Activated CD8-positive, alpha-beta T cell treated with anti-CD3 and anti-CD28 coated beads, Interleukin-2, amount 10 ng/mL, durations not matched to agents 7 days and 5 days (primary cell): ENCODE results near the gene MAPK8IP2. TPM values are rescaled to one million over a fixed set of nuclear protein-coding genes. Genes with fewer than 3 reads are reported as not detected.

Experiments used
- ATAC-seq: fragments of 150-1000 bp; cut with Tn5 transposase; one replicate; pipeline ENCODE4 v1.10.0; 2021; ENCODE audit warnings: moderate library complexity
- CTCF ChIA-PET: fragments of 350-600 bp; sonication (Branson Sonifier 250); formaldehyde crosslinking; loops from one replicate; lab custom pipeline; 2021; ENCODE audit warnings: antibody characterized with exemption; lab: Charles Lee
- POLR2A ChIA-PET: fragments of 350-600 bp; sonication (Branson Sonifier 250); formaldehyde crosslinking; loops from one replicate; lab custom pipeline; 2021; ENCODE audit warnings: antibody characterized with exemption; lab: Charles Lee
- DNase-seq: peaks from one replicate; pipeline ENCODE4 v3.0.0-alpha.2; 2020
- H3K27ac Mint-ChIP-seq: one replicate; pipeline ENCODE4 v1.8.0; 2021; ENCODE audit warnings: mild to moderate bottlenecking, mixed read lengths
- H3K27me3 Mint-ChIP-seq: one replicate; pipeline ENCODE4 v1.8.0; 2021; ENCODE audit warnings: low read depth, mixed read lengths
- H3K36me3 Mint-ChIP-seq: one replicate; pipeline ENCODE4 v1.8.0; 2021; ENCODE audit warnings: low read depth, mixed read lengths
- H3K4me1 Mint-ChIP-seq: one replicate; pipeline ENCODE4 v1.8.0; 2021; ENCODE audit warnings: low read depth, mixed read lengths
- H3K4me3 Mint-ChIP-seq: one replicate; pipeline ENCODE4 v1.8.0; 2021; ENCODE audit warnings: mild to moderate bottlenecking, mixed read lengths
- H3K9me3 Mint-ChIP-seq: one replicate; pipeline ENCODE4 v1.8.0; 2022; ENCODE audit warnings: mixed read lengths; ENCODE audit not compliant: insufficient read depth
- total RNA-seq, 2 experiments: library from RNA; stranded (reverse); gene quantifications; one replicate each; pipeline ENCODE4 v1.2.3, GENCODE V29; 2021

The MAPK8IP2 gene
- under 1 TPM; 0.29 to 0.31 TPM for total RNA-seq

DNA sequence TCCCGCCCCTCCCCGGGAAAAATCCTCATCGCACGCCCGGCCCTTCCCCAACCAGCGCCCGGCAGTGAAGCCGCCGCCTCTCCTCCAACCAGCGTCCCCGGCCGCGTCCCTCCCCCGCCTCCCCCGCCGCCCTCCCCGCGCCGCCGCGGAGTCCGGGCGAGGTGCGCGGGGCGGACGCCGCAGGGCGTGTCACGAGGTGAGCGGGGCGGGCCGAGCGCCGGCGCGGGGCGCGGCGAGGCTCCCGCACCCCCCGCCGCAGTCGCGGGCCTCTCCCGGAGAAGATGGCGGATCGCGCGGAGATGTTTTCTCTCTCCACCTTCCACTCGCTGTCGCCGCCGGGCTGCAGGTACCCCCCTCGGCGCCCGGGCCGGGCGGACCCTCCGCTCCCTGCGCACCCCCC is at the start of gene MAPK8IP2:
MAPK8IP2 (plus strand) TSS at position 256 of the 400 bp plus-strand sequence; CDS start at position 282, 26 bp downstream.
- no peaks in the 10 kb centered on the region for H3K9me3 Mint-ChIP-seq
- CTCF ChIA-PET = interaction anchor here (1.0 kb wide), 1 partner anchor 75 kb away, joined by 3 read pairs; the partner anchor contains the start of gene SCO2
- H3K36me3 Mint-ChIP-seq = peaks cover 1% of the 10 kb centered on the region
- no peak within 1 kb of the TSS for H3K27ac Mint-ChIP-seq
- DNase-seq (no peak), ATAC-seq (peak; percentile 50)
- H3K4me3 Mint-ChIP-seq = peak within 1 kb of the TSS; percentile 59
- POLR2A ChIA-PET = interaction anchor here (1.3 kb wide), 1 partner anchor 37 kb away, joined by 4 read pairs; the partner anchor contains the start of gene SYCE3
- H3K4me1 Mint-ChIP-seq = peaks cover 12% of the 10 kb centered on the region
- peaks cover 38% of the 10 kb centered on the region for H3K27me3 Mint-ChIP-seq

- ChIA-PET CTCF (interaction anchor here (1.4 to 5.1 kb wide), 4 partner anchors 12 to 69 kb away, joined by 4 to 38 read pairs (median 12); partner anchors contain the start of genes SCO2 and SYCE3), POLR2A (interaction anchor here (0.9 to 8.4 kb wide), 6 partner anchors 12 to 70 kb away, joined by 3 to 142 read pairs (median 54); partner anchors contain the start of genes CHKB, SCO2 and TYMP)
- Mint-ChIP-seq H3K27me3 (peaks cover 7% of the 10 kb centered on the region), H3K4me3 (no peak overlapping the region), H3K27ac (no peak overlapping the region), H3K4me1 (peaks cover 18% of the 10 kb centered on the region), H3K36me3 (peaks cover 6% of the 10 kb centered on the region), H3K9me3 (no peaks in the 10 kb centered on the region)
- no peak for ATAC-seq
- no peak for DNase-seq
Measured at GRCh38 chr22:50551160-50551752, 49.3 kb upstream of the MAPK8IP2 start.

DNA sequence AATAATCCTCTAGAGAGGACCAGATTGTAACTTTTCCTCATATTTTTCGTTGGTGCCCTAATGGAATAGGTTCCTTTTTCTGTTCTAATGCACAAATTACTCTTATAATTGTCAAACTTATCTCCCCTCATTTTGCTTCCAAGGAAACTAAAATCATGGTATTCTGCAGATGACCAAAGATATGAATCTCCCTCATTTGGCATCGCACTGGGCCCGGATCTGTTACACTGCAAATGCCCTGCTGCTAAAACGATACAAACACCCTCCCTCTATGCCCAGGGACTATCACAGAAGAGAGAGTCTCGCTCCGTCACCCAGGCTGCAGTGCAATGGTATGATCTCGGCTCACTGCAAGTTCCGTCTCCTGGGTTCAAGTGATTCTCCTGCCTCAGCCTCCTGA is 47.3 kb upstream of the MAPK8IP2 start:
- H3K27ac Mint-ChIP-seq = no peak overlapping the region
- H3K4me3 Mint-ChIP-seq = no peak overlapping the region
- no peaks in the 10 kb centered on the region for H3K9me3 Mint-ChIP-seq
- H3K27me3 Mint-ChIP-seq = peaks cover 9% of the 10 kb centered on the region
- POLR2A ChIA-PET = interaction anchor here (6.5 kb wide), 1 partner anchor 14 kb away, joined by 120 read pairs; no protein-coding TSS in a partner anchor
- DNase-seq (no peak), ATAC-seq (no peak)
- peaks cover 11% of the 10 kb centered on the region for H3K4me1 Mint-ChIP-seq
- CTCF ChIA-PET = interaction anchor here (1.1 to 2.6 kb wide), 3 partner anchors 10 to 67 kb away, joined by 3 to 15 read pairs (median 3); partner anchors contain the start of genes SCO2 and SYCE3
- H3K36me3 Mint-ChIP-seq = peaks cover 6% of the 10 kb centered on the region

GRCh38 chr22:50556703-50557102 is 43.9 kb upstream of the MAPK8IP2 start:
- Mint-ChIP-seq H3K27me3 (peaks cover 19% of the 10 kb centered on the region), H3K36me3 (no peaks in the 10 kb centered on the region), H3K9me3 (no peaks in the 10 kb centered on the region), H3K4me1 (peaks cover 6% of the 10 kb centered on the region), H3K27ac (no peak overlapping the region), H3K4me3 (no peak overlapping the region)
- DNase-seq (no peak), ATAC-seq (no peak)
- POLR2A ChIA-PET = interaction anchor here (1.2 to 1.5 kb wide), 3 partner anchors 11 to 31 kb away, joined by 3 to 7 read pairs (median 3); partner anchors contain the start of genes KLHDC7B and SCO2
- CTCF ChIA-PET = interaction anchor here (1.1 to 1.8 kb wide), 3 partner anchors 11 to 35 kb away, joined by 3 to 6 read pairs (median 4); partner anchors contain the start of gene KLHDC7B

DNA sequence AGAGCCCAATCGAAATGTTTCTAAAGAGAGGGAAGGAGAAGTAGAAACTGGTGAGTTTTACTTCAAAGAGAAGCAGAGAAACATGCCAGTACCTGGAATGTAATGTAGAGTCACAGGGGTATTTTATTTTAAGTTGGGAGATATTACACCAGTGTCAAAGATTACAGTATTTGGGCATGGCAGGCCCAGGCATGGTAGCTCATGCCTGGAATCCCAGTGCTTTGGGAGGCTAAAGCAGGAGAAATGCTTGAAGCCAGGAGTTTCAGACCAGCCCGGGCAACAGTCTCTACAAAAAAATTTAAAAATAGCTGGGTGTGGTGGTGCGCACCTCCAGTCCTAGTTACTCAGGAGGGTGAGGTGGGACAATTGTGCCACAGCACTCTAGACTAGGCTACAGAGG is 40.6 kb upstream of the MAPK8IP2 start:
- no peaks in the 10 kb centered on the region for H3K9me3 Mint-ChIP-seq
- no peak overlapping the region for H3K4me3 Mint-ChIP-seq
- H3K27me3 Mint-ChIP-seq = peaks cover 25% of the 10 kb centered on the region
- ATAC-seq (no peak), DNase-seq (no peak)
- H3K36me3 Mint-ChIP-seq = no peaks in the 10 kb centered on the region
- ChIA-PET POLR2A (interaction anchor here (1.1 to 2.2 kb wide), 4 partner anchors 11 to 34 kb away, joined by 3 to 11 read pairs (median 6); partner anchors contain the start of gene SCO2), CTCF (interaction anchor here (1.0 to 2.8 kb wide), 2 partner anchors 13 to 34 kb away, joined by 5 to 11 read pairs; partner anchors contain the start of gene SCO2)
- H3K4me1 Mint-ChIP-seq = peaks cover 19% of the 10 kb centered on the region
- no peak overlapping the region for H3K27ac Mint-ChIP-seq

DNA sequence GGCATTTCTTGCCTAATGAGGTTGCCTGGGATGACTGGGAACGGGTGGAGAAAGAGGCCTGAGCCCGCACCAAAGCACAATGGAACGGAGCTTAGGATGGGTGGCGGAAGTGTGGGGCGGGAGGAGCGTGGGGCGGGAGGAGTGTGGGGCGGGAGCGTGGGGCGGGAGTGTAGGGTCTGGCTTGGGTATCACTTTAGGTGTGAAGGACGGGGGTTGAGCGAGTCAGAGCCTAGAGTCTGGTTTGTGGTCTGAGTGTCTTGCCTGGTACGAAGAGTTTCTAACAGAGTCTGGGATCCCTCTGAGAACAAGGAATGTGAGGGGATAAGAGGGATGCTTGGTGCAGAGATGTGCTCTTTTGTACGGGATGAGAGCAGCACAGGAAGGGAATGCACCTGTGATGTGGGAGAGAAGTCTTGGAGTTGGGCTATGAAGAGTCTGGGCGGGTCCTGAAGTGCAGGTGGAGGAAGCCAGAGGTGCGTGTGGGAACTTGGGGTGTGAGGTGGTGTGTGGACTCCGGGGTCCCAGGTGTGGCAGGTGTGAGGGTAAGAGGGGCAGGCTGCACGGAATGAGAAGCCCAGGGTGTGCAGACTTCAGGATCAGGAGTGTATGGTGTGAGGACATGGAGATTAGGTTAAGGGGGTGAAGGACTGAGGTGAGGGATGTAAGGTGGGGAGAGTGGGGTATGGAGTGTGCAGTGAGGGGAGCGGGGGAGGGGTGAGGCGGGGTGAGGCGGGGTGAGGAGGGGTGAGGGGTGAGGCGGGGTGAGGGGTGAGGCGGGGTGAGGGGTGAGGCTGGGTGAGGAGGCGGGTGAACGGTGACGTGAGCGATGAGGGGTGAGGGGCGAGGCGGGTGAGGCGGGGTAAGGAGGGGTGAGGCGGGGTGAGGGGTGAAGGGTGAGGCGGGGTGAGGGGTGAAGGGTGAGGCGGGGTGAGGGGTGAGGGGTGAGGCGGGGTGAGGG is 38.9 kb upstream of the MAPK8IP2 start:
- ATAC-seq (no peak), DNase-seq (no peak)
- no peaks in the 10 kb centered on the region for H3K9me3 Mint-ChIP-seq
- H3K27ac Mint-ChIP-seq = peak overlapping the region; percentile 84
- H3K4me3 Mint-ChIP-seq = peak overlapping the region; percentile 53
- POLR2A ChIA-PET = interaction anchor here (1.2 to 2.2 kb wide), 3 partner anchors 13 to 36 kb away, joined by 3 to 11 read pairs (median 10); partner anchors contain the start of gene SCO2
- no peaks in the 10 kb centered on the region for H3K36me3 Mint-ChIP-seq
- H3K27me3 Mint-ChIP-seq = peaks cover 16% of the 10 kb centered on the region
- H3K4me1 Mint-ChIP-seq = peaks cover 19% of the 10 kb centered on the region
- CTCF ChIA-PET = interaction anchor here (2.8 kb wide), 1 partner anchor 35 kb away, joined by 11 read pairs; the partner anchor contains the start of gene SCO2

GRCh38 chr22:50562523-50563412 is 37.8 kb upstream of the MAPK8IP2 start, which contains the start of gene SYCE3:
SYCE3 (minus strand) TSS chr22:50562919; CDS start chr22:50556405, 6,514 bp downstream.
- ChIA-PET CTCF (interaction anchor here (0.7 to 4.2 kb wide), 22 partner anchors 9 to 112 kb away, joined by 3 to 57 read pairs (median 7); partner anchors contain the start of genes CHKB, KLHDC7B, LMF2 and NCAPH2), POLR2A (interaction anchor here (0.6 to 3.3 kb wide), 15 partner anchors 10 to 59 kb away, joined by 3 to 58 read pairs (median 6); partner anchors contain the start of genes CHKB, CPT1B, KLHDC7B and LMF2)
- H3K4me3 Mint-ChIP-seq = peak within 1 kb of the TSS; percentile 91
- DNase-seq (peak; percentile 98), ATAC-seq (peak; percentile 97)
- H3K36me3 Mint-ChIP-seq = peaks cover 3% of the 10 kb centered on the region
- peak within 1 kb of the TSS; percentile 85 for H3K27ac Mint-ChIP-seq
- peaks cover 16% of the 10 kb centered on the region for H3K27me3 Mint-ChIP-seq
- peaks cover 19% of the 10 kb centered on the region for H3K4me1 Mint-ChIP-seq
- H3K9me3 Mint-ChIP-seq = no peaks in the 10 kb centered on the region

- CTCF ChIA-PET = interaction anchor here (0.7 to 4.2 kb wide), 22 partner anchors 10 to 113 kb away, joined by 3 to 57 read pairs (median 7); partner anchors contain the start of genes CHKB, KLHDC7B, LMF2 and NCAPH2
- DNase-seq (no peak), ATAC-seq (no peak)
- Mint-ChIP-seq H3K27ac (peak overlapping the region; percentile 85), H3K27me3 (peaks cover 14% of the 10 kb centered on the region), H3K9me3 (no peaks in the 10 kb centered on the region), H3K4me1 (peaks cover 19% of the 10 kb centered on the region), H3K36me3 (peaks cover 6% of the 10 kb centered on the region), H3K4me3 (peak overlapping the region; percentile 91)
- POLR2A ChIA-PET = interaction anchor here (0.6 to 3.3 kb wide), 17 partner anchors 10 to 58 kb away, joined by 3 to 58 read pairs (median 6); partner anchors contain the start of genes CHKB, CPT1B, KLHDC7B and LMF2
Measured at GRCh38 chr22:50563413-50564160, 37.0 kb upstream of the MAPK8IP2 start.

GRCh38 chr22:50564289-50564688 is 36.3 kb upstream of the MAPK8IP2 start:
- ATAC-seq = no peak
- peaks cover 11% of the 10 kb centered on the region for H3K27me3 Mint-ChIP-seq
- no peak overlapping the region for H3K27ac Mint-ChIP-seq
- ChIA-PET POLR2A (interaction anchor here (1.2 to 3.3 kb wide), 6 partner anchors 9 to 39 kb away, joined by 3 to 58 read pairs (median 13); partner anchors contain the start of genes SCO2 and TYMP), CTCF (interaction anchor here (1.4 to 4.2 kb wide), 8 partner anchors 15 to 57 kb away, joined by 3 to 57 read pairs (median 12); partner anchors contain the start of genes KLHDC7B and SCO2)
- H3K9me3 Mint-ChIP-seq = no peaks in the 10 kb centered on the region
- peak overlapping the region; percentile 10 for H3K4me3 Mint-ChIP-seq
- no peak for DNase-seq
- peaks cover 13% of the 10 kb centered on the region for H3K36me3 Mint-ChIP-seq
- H3K4me1 Mint-ChIP-seq = peaks cover 19% of the 10 kb centered on the region
